Measurements from ENCODE around the gene ERC2. TPM values are rescaled to one million over a fixed set of nuclear protein-coding genes. Genes with fewer than 3 reads are reported as not detected.

The ERC2 gene
- total RNA-seq, 1 donor from 2014 or later: 7.4 TPM

DNA sequence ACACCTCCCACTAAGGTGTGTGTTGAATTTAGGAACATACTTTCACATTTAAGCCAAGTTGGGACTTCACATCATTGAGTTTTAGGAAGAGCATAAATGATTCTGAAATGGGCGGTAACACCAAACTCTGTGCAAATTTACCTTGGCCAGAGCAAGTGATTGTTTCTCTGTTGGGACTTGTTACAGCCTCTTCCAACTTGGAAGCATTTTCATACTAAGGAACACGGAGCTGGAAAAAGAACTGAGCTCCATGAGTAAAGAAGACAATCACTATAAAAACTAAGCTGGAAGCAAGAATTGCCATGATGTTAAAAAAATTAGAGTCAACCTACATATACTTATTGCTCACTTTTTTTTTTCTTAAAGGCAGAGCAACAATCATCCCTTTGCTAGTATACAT is 371.3 kb downstream of the ERC2 start:
- TF ChIP-seq, protein P1, sequence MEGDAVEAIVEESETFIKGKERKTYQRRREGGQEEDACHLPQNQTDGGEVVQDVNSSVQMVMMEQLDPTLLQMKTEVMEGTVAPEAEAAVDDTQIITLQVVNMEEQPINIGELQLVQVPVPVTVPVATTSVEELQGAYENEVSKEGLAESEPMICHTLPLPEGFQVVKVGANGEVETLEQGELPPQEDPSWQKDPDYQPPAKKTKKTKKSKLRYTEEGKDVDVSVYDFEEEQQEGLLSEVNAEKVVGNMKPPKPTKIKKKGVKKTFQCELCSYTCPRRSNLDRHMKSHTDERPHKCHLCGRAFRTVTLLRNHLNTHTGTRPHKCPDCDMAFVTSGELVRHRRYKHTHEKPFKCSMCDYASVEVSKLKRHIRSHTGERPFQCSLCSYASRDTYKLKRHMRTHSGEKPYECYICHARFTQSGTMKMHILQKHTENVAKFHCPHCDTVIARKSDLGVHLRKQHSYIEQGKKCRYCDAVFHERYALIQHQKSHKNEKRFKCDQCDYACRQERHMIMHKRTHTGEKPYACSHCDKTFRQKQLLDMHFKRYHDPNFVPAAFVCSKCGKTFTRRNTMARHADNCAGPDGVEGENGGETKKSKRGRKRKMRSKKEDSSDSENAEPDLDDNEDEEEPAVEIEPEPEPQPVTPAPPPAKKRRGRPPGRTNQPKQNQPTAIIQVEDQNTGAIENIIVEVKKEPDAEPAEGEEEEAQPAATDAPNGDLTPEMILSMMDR (IDR thresholded peaks at IDR 0.05; ENCODE audit: insufficient read depth, low read depth, low read length): no peak
- no peak for TF ChIP-seq EZH2 (IDR thresholded peaks at IDR 0.05; ENCODE audit: insufficient read depth, low read length)
- no peak for FAIRE-seq
- H3K4me3 Mint-ChIP-seq (ENCODE audit: unreplicated experiment): no peak overlapping the region

DNA sequence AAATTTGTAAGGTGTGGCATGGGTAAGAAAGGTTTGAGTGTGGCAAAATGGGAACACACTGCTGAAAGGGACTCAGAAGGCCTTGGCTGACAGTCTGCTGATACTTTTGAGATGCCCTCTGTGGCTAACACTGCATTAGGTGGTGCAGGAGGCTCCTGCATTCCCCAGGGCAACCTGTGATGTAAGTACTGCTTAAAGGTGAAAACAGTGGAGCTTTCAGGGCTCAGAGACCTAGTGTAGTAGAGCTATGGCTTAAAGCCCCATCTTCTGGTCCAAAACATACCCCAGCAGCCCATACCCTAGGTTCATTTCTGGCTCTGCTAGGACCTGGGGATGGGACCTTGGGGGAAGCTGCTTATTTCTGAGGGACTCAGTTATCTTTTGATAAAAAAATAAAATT is 374.1 kb downstream of the ERC2 start:
- H3K36me3 Mint-ChIP-seq (ENCODE audit: low read depth, unreplicated experiment): peaks cover 3% of the 10 kb centered on the region
- TF ChIP-seq EZH2 (IDR thresholded peaks at IDR 0.05; ENCODE audit: insufficient read depth, low read length): no peak
- TF ChIP-seq, protein P1 (IDR thresholded peaks at IDR 0.05; ENCODE audit: insufficient read depth, low read depth, low read length): no peak
- no peak overlapping the region for H3K4me3 Mint-ChIP-seq (ENCODE audit: unreplicated experiment)
- no peak overlapping the region for H2AFZ ChIP-seq (ENCODE audit: low read depth, low read length)
- H4K20me1 ChIP-seq (ENCODE audit: insufficient read depth, low read length): no peaks in the 10 kb centered on the region
- DNase-seq (ENCODE audit: low read depth) (no peak), FAIRE-seq (no peak)
- H3K27me3 ChIP-seq (ENCODE audit: insufficient read depth, low read length): no peaks in the 10 kb centered on the region
- H3K4me3 ChIP-seq (ENCODE audit: insufficient read depth, low read depth, low read length): no peak overlapping the region
- no peaks in the 10 kb centered on the region for H3K36me3 ChIP-seq (ENCODE audit: insufficient read depth, low read length)
- no peak overlapping the region for H3K4me2 ChIP-seq (ENCODE audit: low read length)
- H3K79me2 ChIP-seq (ENCODE audit: insufficient read depth, low read length): no peaks in the 10 kb centered on the region
- no peak overlapping the region for H3K9ac ChIP-seq (ENCODE audit: low read length)
- no peaks in the 10 kb centered on the region for H3K9me3 ChIP-seq (ENCODE audit: insufficient read depth, low read depth, low read length)
- no peaks in the 10 kb centered on the region for H3K4me1 ChIP-seq (ENCODE audit: insufficient read depth, low read length)
- no peaks in the 10 kb centered on the region for H3K9me3 Mint-ChIP-seq (ENCODE audit: unreplicated experiment)
- H3K27me3 Mint-ChIP-seq (ENCODE audit: low read depth, unreplicated experiment): no peaks in the 10 kb centered on the region
- H3K27ac Mint-ChIP-seq (ENCODE audit: unreplicated experiment): no peak overlapping the region
- no peaks in the 10 kb centered on the region for H3K4me1 Mint-ChIP-seq (ENCODE audit: low read depth, unreplicated experiment)
- H3K27ac ChIP-seq (ENCODE audit: low read depth, low read length): no peak overlapping the region

More for the DNA sequence above, 371.3 kb downstream of the ERC2 start:
- H3K36me3 ChIP-seq (ENCODE audit: insufficient read depth, low read length): no peaks in the 10 kb centered on the region
- Mint-ChIP-seq H3K9me3 (ENCODE audit: unreplicated experiment) (peaks cover under 1% of the 10 kb centered on the region), H3K36me3 (ENCODE audit: low read depth, unreplicated experiment) (peaks cover 4% of the 10 kb centered on the region), H3K27ac (ENCODE audit: unreplicated experiment) (no peak overlapping the region), H3K27me3 (ENCODE audit: low read depth, unreplicated experiment) (no peaks in the 10 kb centered on the region), H3K4me1 (ENCODE audit: low read depth, unreplicated experiment) (no peaks in the 10 kb centered on the region)
- no peak overlapping the region for H2AFZ ChIP-seq (ENCODE audit: low read depth, low read length)
- peaks cover 2% of the 10 kb centered on the region for H3K27me3 ChIP-seq (ENCODE audit: insufficient read depth, low read length)
- no peaks in the 10 kb centered on the region for H3K9me3 ChIP-seq (ENCODE audit: insufficient read depth, low read depth, low read length)
- no peak overlapping the region for H3K4me2 ChIP-seq (ENCODE audit: low read length)
- no peaks in the 10 kb centered on the region for H3K4me1 ChIP-seq (ENCODE audit: insufficient read depth, low read length)
- no peaks in the 10 kb centered on the region for H4K20me1 ChIP-seq (ENCODE audit: insufficient read depth, low read length)
- no peak for DNase-seq (ENCODE audit: low read depth)
- no peak overlapping the region for H3K9ac ChIP-seq (ENCODE audit: low read length)
- no peak overlapping the region for H3K27ac ChIP-seq (ENCODE audit: low read depth, low read length)
- H3K4me3 ChIP-seq (ENCODE audit: insufficient read depth, low read depth, low read length): no peak overlapping the region
- H3K79me2 ChIP-seq (ENCODE audit: insufficient read depth, low read length): no peaks in the 10 kb centered on the region

DNA sequence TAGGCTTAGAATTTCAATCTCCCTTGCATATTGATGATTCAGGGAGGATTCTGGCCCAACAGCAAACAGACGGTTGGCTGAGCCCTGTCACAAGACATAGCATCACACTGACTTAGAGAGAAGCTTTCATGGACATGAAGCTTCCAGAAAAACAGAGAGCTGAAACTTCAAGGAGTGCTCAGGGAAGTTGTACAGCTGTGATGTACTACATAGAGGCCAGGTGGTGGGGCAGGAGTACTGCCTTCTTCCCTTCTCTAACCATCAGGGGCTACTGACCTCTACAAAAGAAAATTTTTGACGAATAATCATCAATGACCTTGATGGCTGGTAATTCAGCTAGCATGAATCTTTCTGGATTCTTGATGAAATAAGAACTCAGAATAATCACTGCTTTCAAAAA is 378.5 kb downstream of the ERC2 start:
- no peak overlapping the region for H3K9ac ChIP-seq (ENCODE audit: low read length)
- Mint-ChIP-seq H3K9me3 (ENCODE audit: unreplicated experiment) (no peaks in the 10 kb centered on the region), H3K27ac (ENCODE audit: unreplicated experiment) (no peak overlapping the region), H3K36me3 (ENCODE audit: low read depth, unreplicated experiment) (no peaks in the 10 kb centered on the region), H3K4me1 (ENCODE audit: low read depth, unreplicated experiment) (peaks cover 11% of the 10 kb centered on the region), H3K27me3 (ENCODE audit: low read depth, unreplicated experiment) (no peaks in the 10 kb centered on the region), H3K4me3 (ENCODE audit: unreplicated experiment) (no peak overlapping the region)
- H3K4me1 ChIP-seq (ENCODE audit: insufficient read depth, low read length): no peaks in the 10 kb centered on the region
- no peaks in the 10 kb centered on the region for H3K9me3 ChIP-seq (ENCODE audit: insufficient read depth, low read depth, low read length)
- no peaks in the 10 kb centered on the region for H3K27me3 ChIP-seq (ENCODE audit: insufficient read depth, low read length)
- H3K4me3 ChIP-seq (ENCODE audit: insufficient read depth, low read depth, low read length): no peak overlapping the region
- H3K27ac ChIP-seq (ENCODE audit: low read depth, low read length): no peak overlapping the region
- no peaks in the 10 kb centered on the region for H4K20me1 ChIP-seq (ENCODE audit: insufficient read depth, low read length)
- no peak overlapping the region for H3K4me2 ChIP-seq (ENCODE audit: low read length)
- no peaks in the 10 kb centered on the region for H3K36me3 ChIP-seq (ENCODE audit: insufficient read depth, low read length)
- no peaks in the 10 kb centered on the region for H3K79me2 ChIP-seq (ENCODE audit: insufficient read depth, low read length)
- FAIRE-seq (no peak), DNase-seq (ENCODE audit: low read depth) (no peak)
- TF ChIP-seq, protein P1 (IDR thresholded peaks at IDR 0.05; ENCODE audit: insufficient read depth, low read depth, low read length): no peak
- no peak for TF ChIP-seq EZH2 (IDR thresholded peaks at IDR 0.05; ENCODE audit: insufficient read depth, low read length)
- H2AFZ ChIP-seq (ENCODE audit: low read depth, low read length): no peak overlapping the region

All from astrocyte (in vitro differentiated cells and primary cell).